Measurements from ENCODE around the gene OR6T1. TPM values are rescaled to one million over a fixed set of nuclear protein-coding genes. Genes with fewer than 3 reads are reported as not detected.

Gene OR6T1
- total and polyA plus RNA-seq, 2 donors (not counting 1 experiment from before 2014, with no cell fraction given): not detected

DNA sequence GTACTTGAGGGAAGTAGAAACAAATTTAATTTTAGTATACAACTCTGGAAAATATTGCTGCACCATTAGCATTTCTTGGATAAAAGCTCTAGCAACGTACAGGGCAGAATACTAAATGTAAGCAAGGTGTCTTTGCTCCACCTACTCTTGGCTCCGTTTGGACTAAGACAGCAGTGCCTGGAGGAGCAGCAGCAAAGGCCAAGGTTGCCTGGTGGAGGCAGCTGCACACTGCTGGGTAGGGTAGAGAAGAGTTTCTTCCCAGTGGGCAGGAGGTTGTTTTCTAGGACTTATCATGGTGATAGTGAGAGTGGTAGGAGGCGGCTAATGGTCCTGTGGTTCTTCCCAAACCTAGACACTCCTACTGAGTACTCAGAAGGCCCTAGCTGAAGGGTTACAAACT is 43.8 kb downstream of the OR6T1 start:
- Histone ChIP-seq H3K36me3 (replicated peaks in 1 of 2; ENCODE audit: control extremely low read depth in 1 of 2, control insufficient read depth in 1 of 2, extremely low read depth in 1 of 2, insufficient read depth in 2 of 2, low read length in 1 of 2) (no peaks in the 10 kb centered on the region), H3K27me3 (replicated peaks in 1 of 4; ENCODE audit: control extremely low read depth in 1 of 4, control insufficient read depth in 3 of 4, insufficient read depth in 4 of 4, low read length in 3 of 4) (no peaks in the 10 kb centered on the region), H3K4me1 (ENCODE audit: control insufficient read depth in 2 of 2, insufficient read depth in 2 of 2, low read length in 2 of 2) (no peaks in the 10 kb centered on the region), H3K79me2 (ENCODE audit: control insufficient read depth, insufficient read depth, low read length) (no peaks in the 10 kb centered on the region), H3K4me3 (ENCODE audit: control extremely low read depth in 1 of 5, extremely low read depth in 1 of 5, insufficient read depth in 1 of 5, low read depth in 2 of 5, low read length in 4 of 5) (no peak overlapping the region), H2AFZ (ENCODE audit: insufficient read depth, low read depth, low read length, poor library complexity, severe bottlenecking) (no peak overlapping the region), H3K9ac (ENCODE audit: low read length) (no peak overlapping the region), H4K20me1 (ENCODE audit: control insufficient read depth, insufficient read depth, low read length, poor library complexity, severe bottlenecking) (no peaks in the 10 kb centered on the region), H3K27ac (ENCODE audit: low read length in 2 of 2) (no peak overlapping the region), H3K9me3 (ENCODE audit: control extremely low read depth in 1 of 3, control insufficient read depth in 2 of 3, insufficient read depth in 1 of 3, low read length in 2 of 3) (no peaks in the 10 kb centered on the region), H3K4me2 (replicated peaks; ENCODE audit: low read depth, low read length, poor library complexity, severe bottlenecking) (no peak overlapping the region)
- H3K4me3 Mint-ChIP-seq: no peak overlapping the region
- H3K27me3 Mint-ChIP-seq: peaks cover 7% of the 10 kb centered on the region
- 95% methylated on average over 2 of the region's 3 CpGs for WGBS (ENCODE audit: insufficient coverage)
- no peak overlapping the region for H3K27ac Mint-ChIP-seq
- CTCF ChIA-PET: no interaction called here
- POLR2A ChIA-PET: no interaction called here
- no peaks in the 10 kb centered on the region for H3K9me3 Mint-ChIP-seq (ENCODE audit: insufficient read depth)
- no peak for DNase-seq
- H3K4me1 Mint-ChIP-seq: no peaks in the 10 kb centered on the region
- no peak for ATAC-seq (ENCODE audit: low read depth)
- intact Hi-C loops (cut with micrococcal nuclease): no loop called here
- no peak for TF ChIP-seq EZH2 (IDR thresholded peaks at IDR 0.05; ENCODE audit: borderline replicate concordance, insufficient read depth, low read depth, low read length, poor library complexity, severe bottlenecking)
- TF ChIP-seq, protein P1, sequence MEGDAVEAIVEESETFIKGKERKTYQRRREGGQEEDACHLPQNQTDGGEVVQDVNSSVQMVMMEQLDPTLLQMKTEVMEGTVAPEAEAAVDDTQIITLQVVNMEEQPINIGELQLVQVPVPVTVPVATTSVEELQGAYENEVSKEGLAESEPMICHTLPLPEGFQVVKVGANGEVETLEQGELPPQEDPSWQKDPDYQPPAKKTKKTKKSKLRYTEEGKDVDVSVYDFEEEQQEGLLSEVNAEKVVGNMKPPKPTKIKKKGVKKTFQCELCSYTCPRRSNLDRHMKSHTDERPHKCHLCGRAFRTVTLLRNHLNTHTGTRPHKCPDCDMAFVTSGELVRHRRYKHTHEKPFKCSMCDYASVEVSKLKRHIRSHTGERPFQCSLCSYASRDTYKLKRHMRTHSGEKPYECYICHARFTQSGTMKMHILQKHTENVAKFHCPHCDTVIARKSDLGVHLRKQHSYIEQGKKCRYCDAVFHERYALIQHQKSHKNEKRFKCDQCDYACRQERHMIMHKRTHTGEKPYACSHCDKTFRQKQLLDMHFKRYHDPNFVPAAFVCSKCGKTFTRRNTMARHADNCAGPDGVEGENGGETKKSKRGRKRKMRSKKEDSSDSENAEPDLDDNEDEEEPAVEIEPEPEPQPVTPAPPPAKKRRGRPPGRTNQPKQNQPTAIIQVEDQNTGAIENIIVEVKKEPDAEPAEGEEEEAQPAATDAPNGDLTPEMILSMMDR (IDR thresholded peaks at IDR 0.05): no peak

Other genes with a start within 250 kb of the OR6T1 start
- gene ZNF202, start 202.2 kb downstream of the OR6T1 start, total RNA-seq: 25.1 and 32.3 TPM in 2 replicates
- gene ZNF202, start 202.2 kb downstream of the OR6T1 start, polyA plus RNA-seq: 17.0 and 17.9 TPM in 2 replicates
- not detected in 2 replicates for gene OR6X1, start 189.3 kb downstream of the OR6T1 start, total RNA-seq
- not detected in 2 replicates for gene OR6X1, start 189.3 kb downstream of the OR6T1 start, polyA plus RNA-seq
- not detected in 2 replicates for gene OR6M1, start 137.5 kb downstream of the OR6T1 start, total RNA-seq
- not detected in 2 replicates for gene OR6M1, start 137.5 kb downstream of the OR6T1 start, polyA plus RNA-seq
- gene TMEM225, start 58.2 kb downstream of the OR6T1 start, total RNA-seq: not detected in 2 replicates
- not detected in 2 replicates for gene TMEM225, start 58.2 kb downstream of the OR6T1 start, polyA plus RNA-seq
- not detected in 2 replicates for gene OR8D4, start 41.7 kb downstream of the OR6T1 start, total RNA-seq
- gene OR8D4, start 41.7 kb downstream of the OR6T1 start, polyA plus RNA-seq: not detected in 2 replicates
- gene OR4D5, start 4.2 kb downstream of the OR6T1 start, total RNA-seq: not detected in 2 replicates
- not detected in 2 replicates for gene OR4D5, start 4.2 kb downstream of the OR6T1 start, polyA plus RNA-seq
- gene OR10S1, start 33.9 kb upstream of the OR6T1 start, total RNA-seq: not detected in 2 replicates
- not detected in 2 replicates for gene OR10S1, start 33.9 kb upstream of the OR6T1 start, polyA plus RNA-seq
- not detected in 2 replicates for gene OR10G6, start 51.3 kb upstream of the OR6T1 start, total RNA-seq
- not detected in 2 replicates for gene OR10G6, start 51.3 kb upstream of the OR6T1 start, polyA plus RNA-seq
- gene OR10G4, start 69.2 kb upstream of the OR6T1 start, total RNA-seq: not detected in 2 replicates
- gene OR10G4, start 69.2 kb upstream of the OR6T1 start, polyA plus RNA-seq: not detected in 2 replicates
- not detected in 2 replicates for gene OR10G9, start 79.2 kb upstream of the OR6T1 start, total RNA-seq
- gene OR10G9, start 79.2 kb upstream of the OR6T1 start, polyA plus RNA-seq: not detected in 2 replicates
- gene OR10G8, start 83.0 kb upstream of the OR6T1 start, total RNA-seq: not detected in 2 replicates
- gene OR10G8, start 83.0 kb upstream of the OR6T1 start, polyA plus RNA-seq: not detected in 2 replicates
- not detected in 2 replicates for gene OR10G7, start 97.5 kb upstream of the OR6T1 start, total RNA-seq
- not detected in 2 replicates for gene OR10G7, start 97.5 kb upstream of the OR6T1 start, polyA plus RNA-seq
- gene VWA5A, start 171.6 kb upstream of the OR6T1 start, total RNA-seq: 4.9 and 6.2 TPM in 2 replicates
- 5.0 and 6.3 TPM in 2 replicates for gene VWA5A, start 171.6 kb upstream of the OR6T1 start, polyA plus RNA-seq
- not detected in 2 replicates for gene OR10D3, start 239.5 kb upstream of the OR6T1 start, total RNA-seq
- gene OR10D3, start 239.5 kb upstream of the OR6T1 start, polyA plus RNA-seq: not detected in 2 replicates